ENCODE results near the gene RCN2. TPM values are rescaled to one million over a fixed set of nuclear protein-coding genes. Genes with fewer than 3 reads are reported as not detected.
"Not testable (repeated sequence)": the region's sequence is repeated elsewhere in the genome, so short reads cannot be mapped to it uniquely, and the experiment has no call there.

RCN2 gene
- total RNA-seq, 1 experiment from 2014 or later = 130 TPM

GRCh38 chr15:76947454-76947853 is 15.9 kb downstream of the RCN2 start:
- Histone ChIP-seq H3K27me3 (ENCODE audit: control insufficient read depth, insufficient read depth, low read length) (no peaks in the 10 kb centered on the region), H3K4me3 (ENCODE audit: insufficient read depth, low read depth, low read length) (no peak overlapping the region), H3K36me3 (replicated peaks; ENCODE audit: control insufficient read depth, insufficient read depth, low read length) (peaks cover 16% of the 10 kb centered on the region)
- no peak for DNase-seq

GRCh38 chr15:76951220-76951619 is 19.7 kb downstream of the RCN2 start:
- no peaks in the 10 kb centered on the region for H3K27me3 ChIP-seq (ENCODE audit: control insufficient read depth, insufficient read depth, low read length)
- no peak overlapping the region for H3K4me3 ChIP-seq (ENCODE audit: insufficient read depth, low read depth, low read length)
- no peak for DNase-seq
- peaks cover 14% of the 10 kb centered on the region for H3K36me3 ChIP-seq (replicated peaks; ENCODE audit: control insufficient read depth, insufficient read depth, low read length)

DNA sequence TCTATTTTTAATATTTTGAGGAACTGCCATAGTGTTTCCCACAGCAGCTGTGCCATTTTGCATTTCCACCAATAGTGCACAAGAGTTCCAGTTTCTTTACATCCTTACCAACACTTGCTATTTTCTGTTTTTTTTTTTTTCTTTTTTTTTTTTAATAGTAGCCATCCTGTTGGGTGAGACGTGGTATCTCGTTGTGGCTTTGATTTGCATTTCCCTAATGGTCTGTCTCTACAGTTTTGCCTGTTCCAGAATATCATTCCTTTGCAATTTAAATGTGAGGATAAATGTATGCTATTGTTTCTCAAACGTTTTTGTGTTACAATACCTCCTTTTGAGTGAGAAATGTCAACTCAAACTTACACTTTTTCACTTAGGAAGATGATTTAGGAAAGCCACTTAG is 22.4 kb downstream of the RCN2 start:
- Histone ChIP-seq H3K36me3 (replicated peaks; ENCODE audit: control insufficient read depth, insufficient read depth, low read length) (peaks cover 7% of the 10 kb centered on the region), H3K4me3 (ENCODE audit: insufficient read depth, low read depth, low read length) (no peak overlapping the region), H3K27me3 (ENCODE audit: control insufficient read depth, insufficient read depth, low read length) (no peaks in the 10 kb centered on the region)
- DNase-seq = no peak

DNA sequence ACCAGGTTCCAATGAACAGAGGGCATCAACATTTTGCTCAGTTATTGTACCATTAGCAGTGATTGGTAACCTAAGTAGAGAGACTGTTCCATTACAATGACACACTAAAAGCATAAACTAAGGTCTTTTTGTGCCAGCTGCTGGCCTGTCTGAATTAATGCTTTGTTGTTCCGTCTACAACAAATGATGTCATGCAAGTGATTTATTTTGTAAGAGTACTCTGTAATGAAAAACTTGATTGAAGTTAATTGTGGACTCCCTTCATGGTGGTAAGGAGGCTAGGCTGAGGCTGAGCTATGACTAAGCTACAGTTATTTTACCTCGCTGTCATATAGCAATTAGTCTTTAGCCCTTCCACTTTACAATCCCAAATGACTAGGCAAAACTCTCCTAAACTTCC is 23.2 kb downstream of the RCN2 start:
- Histone ChIP-seq H3K27me3 (ENCODE audit: control insufficient read depth, insufficient read depth, low read length) (no peaks in the 10 kb centered on the region), H3K4me3 (ENCODE audit: insufficient read depth, low read depth, low read length) (no peak overlapping the region), H3K36me3 (replicated peaks; ENCODE audit: control insufficient read depth, insufficient read depth, low read length) (peaks cover 4% of the 10 kb centered on the region; the same call in 1 of the 2 replicates)
- no peak for DNase-seq

DNA sequence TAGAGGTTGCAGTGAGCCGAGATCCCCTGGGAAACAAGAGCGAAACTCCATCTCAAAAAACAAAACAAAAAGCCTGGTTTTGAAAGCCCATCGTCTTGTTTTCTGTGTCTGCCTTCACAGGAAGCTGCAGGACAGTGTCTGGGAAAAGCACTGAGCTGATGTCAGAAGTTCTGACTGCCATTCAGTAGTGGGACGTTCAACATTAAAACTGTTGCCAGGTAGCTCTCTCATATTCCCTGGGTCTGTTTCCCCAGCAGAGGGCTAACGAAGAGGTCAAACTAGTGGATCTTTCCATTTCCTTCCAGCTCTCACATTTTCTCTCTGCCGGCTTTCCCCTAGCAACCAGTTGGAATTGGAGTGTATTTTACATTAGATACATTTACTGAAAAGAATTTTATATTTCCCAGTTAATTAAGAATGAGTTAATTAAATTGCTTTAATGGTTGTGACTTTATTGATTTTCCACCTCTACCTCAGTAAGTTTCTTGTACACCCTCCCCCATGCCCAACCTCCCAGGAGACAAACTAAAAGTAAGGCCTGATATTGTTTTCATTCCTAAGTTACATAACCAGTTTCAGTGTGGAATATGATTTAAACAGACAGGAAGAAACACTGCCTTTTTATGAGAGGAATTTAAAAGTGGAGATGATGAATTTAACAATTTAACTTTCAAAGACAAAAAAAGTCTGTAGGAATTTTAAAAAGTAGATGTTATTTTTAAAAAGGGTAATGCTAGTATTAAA is 29.9 kb downstream of the RCN2 start:
- Histone ChIP-seq H3K27me3 (ENCODE audit: control insufficient read depth, insufficient read depth, low read length) (no peaks in the 10 kb centered on the region), H3K36me3 (replicated peaks; ENCODE audit: control insufficient read depth, insufficient read depth, low read length) (no peaks in the 10 kb centered on the region), H3K4me3 (ENCODE audit: insufficient read depth, low read depth, low read length) (no peak overlapping the region)
- DNase-seq = no peak

- Histone ChIP-seq H3K4me3 (ENCODE audit: insufficient read depth, low read depth, low read length) (no peak overlapping the region), H3K27me3 (ENCODE audit: control insufficient read depth, insufficient read depth, low read length) (no peaks in the 10 kb centered on the region), H3K36me3 (replicated peaks; ENCODE audit: control insufficient read depth, insufficient read depth, low read length) (no peaks in the 10 kb centered on the region)
- DNase-seq = no peak
Measured at GRCh38 chr15:76962337-76963013, 30.9 kb downstream of the RCN2 start.

DNA sequence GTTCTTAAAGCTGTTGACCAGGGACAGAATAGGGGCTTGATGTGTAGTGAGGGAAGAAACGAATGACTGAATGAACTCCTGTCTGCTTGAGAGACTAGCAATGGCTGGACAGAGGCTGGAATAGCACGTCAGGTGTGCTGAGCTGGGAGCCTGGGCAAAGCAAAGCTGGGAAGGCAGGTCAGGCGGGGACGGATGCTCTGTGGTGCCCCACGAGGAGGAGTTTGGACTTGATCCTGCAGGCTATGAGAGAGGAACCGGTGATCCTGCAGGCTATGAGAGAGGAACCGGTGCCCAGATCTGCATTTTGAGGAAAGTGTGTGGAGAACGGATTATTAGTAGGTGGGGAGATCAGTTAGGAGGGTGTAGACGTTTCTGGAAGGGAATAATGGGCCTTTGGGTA is 32.0 kb downstream of the RCN2 start:
- no peaks in the 10 kb centered on the region for H3K36me3 ChIP-seq (replicated peaks; ENCODE audit: control insufficient read depth, insufficient read depth, low read length)
- DNase-seq = peak; percentile 55
- no peaks in the 10 kb centered on the region for H3K27me3 ChIP-seq (ENCODE audit: control insufficient read depth, insufficient read depth, low read length)
- H3K4me3 ChIP-seq (ENCODE audit: insufficient read depth, low read depth, low read length) = no peak overlapping the region

DNA sequence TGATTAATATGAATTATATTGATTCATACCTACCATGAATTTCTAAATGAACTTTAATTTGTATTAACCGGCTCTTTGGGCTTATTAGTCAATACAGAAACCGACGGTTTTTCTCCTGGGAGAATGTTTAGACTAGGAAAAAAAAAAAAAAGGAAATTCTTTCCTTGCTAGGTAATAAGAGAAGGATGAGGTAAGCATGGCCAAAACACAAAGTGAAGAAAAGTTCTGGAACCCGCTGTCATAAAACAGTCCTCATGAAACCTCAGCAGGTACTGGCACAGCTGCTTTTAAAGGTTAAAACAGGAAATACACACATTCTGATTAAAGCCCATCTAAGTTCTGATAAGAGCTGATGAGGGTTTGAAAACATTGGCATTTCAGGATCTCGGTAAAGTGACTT is 32.6 kb downstream of the RCN2 start:
- no peaks in the 10 kb centered on the region for H3K36me3 ChIP-seq (replicated peaks; ENCODE audit: control insufficient read depth, insufficient read depth, low read length)
- H3K27me3 ChIP-seq (ENCODE audit: control insufficient read depth, insufficient read depth, low read length) = no peaks in the 10 kb centered on the region

DNA sequence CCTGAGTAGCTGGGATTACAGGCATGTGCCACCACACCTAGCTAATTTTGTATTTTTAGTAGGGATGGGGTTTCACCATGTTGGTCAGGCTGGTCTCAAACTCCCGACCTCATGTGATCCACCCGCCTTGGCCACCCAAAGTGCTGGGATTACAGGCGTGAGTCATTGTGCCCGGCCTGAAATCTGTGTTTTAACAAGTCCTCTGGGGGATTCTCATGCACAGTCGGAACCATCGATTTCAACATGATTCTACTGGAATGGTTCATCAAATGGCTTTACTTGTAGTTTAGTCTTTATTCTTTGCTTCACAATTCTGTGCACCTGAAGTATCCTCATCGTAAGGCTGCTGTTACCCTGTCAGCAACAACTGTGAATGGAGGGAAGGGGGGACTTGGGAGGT is 34.5 kb downstream of the RCN2 start:
- not testable (repeated sequence) for H3K27me3 ChIP-seq (ENCODE audit: control insufficient read depth, insufficient read depth, low read length); H3K36me3 ChIP-seq (replicated peaks; ENCODE audit: control insufficient read depth, insufficient read depth, low read length); DNase-seq; H3K4me3 ChIP-seq (ENCODE audit: insufficient read depth, low read depth, low read length)

More for the DNA sequence above, 32.6 kb downstream of the RCN2 start:
- DNase-seq = no peak
- H3K4me3 ChIP-seq (ENCODE audit: insufficient read depth, low read depth, low read length) = no peak overlapping the region

DNA sequence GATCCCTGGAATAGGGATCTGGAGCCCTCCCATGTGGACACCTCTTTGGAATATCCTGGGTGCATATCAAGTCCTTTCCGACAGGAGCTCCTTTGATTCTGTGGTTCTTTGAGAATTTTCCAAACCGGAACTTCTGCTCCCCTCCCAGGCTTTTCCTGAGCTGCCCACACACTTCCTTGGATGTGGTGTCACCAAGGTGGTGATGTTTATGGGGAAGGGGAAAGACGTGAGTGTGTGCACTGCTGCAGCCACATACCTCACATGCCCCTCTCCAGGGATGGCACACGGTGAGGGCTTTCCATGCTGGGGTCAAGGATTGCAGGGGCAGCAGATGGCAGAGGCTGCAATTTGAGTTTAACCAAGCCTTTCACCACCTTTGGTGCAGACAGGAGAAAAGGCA is 35.5 kb downstream of the RCN2 start:
- Histone ChIP-seq H3K27me3 (ENCODE audit: control insufficient read depth, insufficient read depth, low read length) (no peaks in the 10 kb centered on the region), H3K36me3 (replicated peaks; ENCODE audit: control insufficient read depth, insufficient read depth, low read length) (no peaks in the 10 kb centered on the region), H3K4me3 (ENCODE audit: insufficient read depth, low read depth, low read length) (no peak overlapping the region)
- no peak for DNase-seq

DNA sequence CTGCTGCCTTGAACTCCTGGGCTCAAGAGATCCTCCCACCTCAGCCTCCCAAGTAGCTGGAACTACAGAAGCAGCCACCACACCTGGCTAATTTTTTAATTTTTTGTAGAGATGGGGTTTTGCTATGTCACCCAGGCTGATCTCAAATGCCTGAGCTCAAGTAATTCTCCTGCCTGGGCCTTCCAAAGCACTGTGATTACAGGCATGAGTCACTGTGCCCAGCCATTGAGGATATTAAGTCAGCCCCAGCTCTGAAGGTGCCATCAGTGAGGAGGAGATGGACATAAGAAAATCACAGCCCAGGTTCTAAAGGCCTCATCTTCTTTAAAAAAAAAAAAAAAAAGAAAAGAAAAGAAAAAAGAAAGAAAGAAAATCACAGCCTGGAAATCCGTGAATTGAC is 36.8 kb downstream of the RCN2 start:
- Histone ChIP-seq H3K27me3 (ENCODE audit: control insufficient read depth, insufficient read depth, low read length) (no peaks in the 10 kb centered on the region), H3K4me3 (ENCODE audit: insufficient read depth, low read depth, low read length) (no peak overlapping the region), H3K36me3 (replicated peaks; ENCODE audit: control insufficient read depth, insufficient read depth, low read length) (no peaks in the 10 kb centered on the region)
- DNase-seq = no peak

DNA sequence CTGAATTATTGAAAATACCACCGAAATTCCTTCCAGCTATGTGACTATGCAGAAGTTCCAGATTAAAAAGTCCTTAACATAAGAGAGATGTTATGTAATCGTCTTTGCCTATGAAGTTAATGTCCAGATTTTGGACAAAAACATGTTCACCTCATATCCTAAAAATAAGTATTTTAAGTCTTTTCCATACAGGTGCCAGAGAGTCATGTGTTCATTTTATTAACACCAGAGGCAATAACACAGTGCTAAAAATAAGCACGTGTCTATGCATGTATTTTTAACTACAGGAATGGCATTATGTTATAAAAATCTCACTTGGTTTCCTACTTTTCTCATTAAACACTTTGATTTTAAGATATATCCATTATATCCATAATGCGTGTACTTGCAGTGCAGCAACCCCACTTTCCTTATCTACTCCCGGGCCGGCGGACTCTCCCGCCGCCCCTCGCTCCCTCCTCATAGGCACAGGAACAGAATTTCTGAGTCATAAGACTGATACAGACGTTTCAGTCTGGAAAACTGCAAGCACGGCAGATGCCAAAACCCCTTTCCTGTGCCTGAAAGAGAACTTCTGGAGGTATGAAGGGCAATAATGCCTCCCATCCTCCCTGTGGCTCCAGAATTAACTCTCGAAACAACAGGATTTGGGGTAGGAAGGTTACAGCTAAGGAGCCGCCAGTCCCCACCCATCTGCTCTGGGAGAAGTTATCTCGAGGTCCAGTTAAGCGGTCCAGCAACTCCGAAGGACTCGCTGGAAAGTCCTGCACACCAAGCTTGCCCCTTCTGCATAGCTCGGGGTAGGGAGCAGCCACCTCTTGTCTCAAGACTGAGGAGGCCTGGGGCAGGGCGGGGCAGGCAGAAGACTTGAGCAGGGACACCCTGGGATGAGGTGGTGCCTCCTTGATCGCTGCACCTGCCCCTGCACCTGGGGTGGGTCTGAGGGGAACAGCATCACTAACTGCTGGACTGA is 41.1 kb downstream of the RCN2 start:
- no peak for DNase-seq
- H3K4me3 ChIP-seq (ENCODE audit: insufficient read depth, low read depth, low read length) = no peak overlapping the region
- no peaks in the 10 kb centered on the region for H3K36me3 ChIP-seq (replicated peaks; ENCODE audit: control insufficient read depth, insufficient read depth, low read length)
- no peaks in the 10 kb centered on the region for H3K27me3 ChIP-seq (ENCODE audit: control insufficient read depth, insufficient read depth, low read length)

GRCh38 chr15:76973362-76973743 is 41.8 kb downstream of the RCN2 start:
- peak; percentile 91 for DNase-seq
- Histone ChIP-seq H3K4me3 (ENCODE audit: insufficient read depth, low read depth, low read length) (no peak overlapping the region), H3K27me3 (ENCODE audit: control insufficient read depth, insufficient read depth, low read length) (no peaks in the 10 kb centered on the region), H3K36me3 (replicated peaks; ENCODE audit: control insufficient read depth, insufficient read depth, low read length) (no peaks in the 10 kb centered on the region)

DNA sequence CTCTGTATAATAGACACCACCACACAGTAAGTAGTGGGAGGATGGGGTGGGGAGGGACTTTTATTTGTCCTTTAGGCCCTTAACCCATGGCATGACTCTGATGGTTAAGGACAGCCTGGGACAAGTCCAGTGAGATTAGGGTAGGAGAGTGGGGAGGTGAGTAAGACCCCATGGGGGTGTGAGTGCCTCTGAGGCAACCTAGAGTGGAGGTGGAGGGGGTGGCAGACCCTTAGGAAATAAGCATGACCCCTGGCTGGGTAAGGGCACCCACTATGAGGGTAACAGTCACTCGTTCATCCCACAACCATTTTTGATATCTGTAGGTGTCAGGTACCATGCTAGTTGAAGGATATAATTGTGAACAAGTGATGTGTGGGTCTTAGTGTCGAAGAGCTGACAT is 42.4 kb downstream of the RCN2 start:
- Histone ChIP-seq H3K36me3 (replicated peaks; ENCODE audit: control insufficient read depth, insufficient read depth, low read length) (no peaks in the 10 kb centered on the region), H3K27me3 (ENCODE audit: control insufficient read depth, insufficient read depth, low read length) (no peaks in the 10 kb centered on the region), H3K4me3 (ENCODE audit: insufficient read depth, low read depth, low read length) (no peak overlapping the region)
- DNase-seq = no peak
